Endothelial cell (in vitro differentiated cells): ENCODE data around the gene TMEM217. TPM values are rescaled to one million over a fixed set of nuclear protein-coding genes. Genes with fewer than 3 reads are reported as not detected.
A peak's percentile ranks its signal among the peaks of the same experiment; 100 is the strongest.
"Not testable (repeated sequence)": the region's sequence is repeated elsewhere in the genome, so short reads cannot be mapped to it uniquely, and the experiment has no call there.

Experiments
- DNase-seq: peaks from one replicate; pipeline ENCODE4 v3.0.0; 2021; ENCODE audit warnings: low spot score
- H3K27ac Mint-ChIP-seq: one replicate; pipeline ENCODE4 v1.8.0; 2021; ENCODE audit warnings: mixed read lengths, inconsistent platforms; ENCODE audit not compliant: unreplicated experiment
- H3K27me3 Mint-ChIP-seq: one replicate; pipeline ENCODE4 v1.8.0; 2021; ENCODE audit warnings: mild to moderate bottlenecking, moderate library complexity, mixed read lengths, inconsistent platforms; ENCODE audit not compliant: unreplicated experiment
- H3K36me3 Mint-ChIP-seq: one replicate; pipeline ENCODE4 v1.8.0; 2021; ENCODE audit warnings: mild to moderate bottlenecking, low read depth, mixed read lengths, inconsistent platforms; ENCODE audit not compliant: unreplicated experiment
- H3K4me1 Mint-ChIP-seq: one replicate; pipeline ENCODE4 v1.8.0; 2021; ENCODE audit warnings: mild to moderate bottlenecking, mixed read lengths, inconsistent platforms; ENCODE audit not compliant: unreplicated experiment
- H3K4me3 Mint-ChIP-seq: one replicate; pipeline ENCODE4 v1.8.0; 2021; ENCODE audit warnings: mild to moderate bottlenecking, mixed read lengths, inconsistent platforms; ENCODE audit not compliant: unreplicated experiment
- H3K9me3 Mint-ChIP-seq: one replicate; pipeline ENCODE4 v1.8.0; 2021; ENCODE audit warnings: mixed read lengths, inconsistent platforms; ENCODE audit not compliant: unreplicated experiment
- CTCF ChIP-seq: fragments of 200-600 bp; sonication (generic); IDR thresholded peaks from one replicate; pipeline ENCODE4 v1.5.0; 2021; ENCODE audit warnings: antibody characterized with exemption; ENCODE audit not compliant: unreplicated experiment
- total RNA-seq: library from RNA; stranded (reverse); fragmentation: NEBNext Ultra II Directional; extraction: Animal tissue kit (Norgen Biotek cat#: 25700); gene quantifications from one replicate; pipeline ENCODE4 v1.2.1, GENCODE V29; 2021; ENCODE audit not compliant: unreplicated experiment

Gene TMEM217
- total RNA-seq, 1 donor from 2014 or later, result 5.4 TPM

- Mint-ChIP-seq H3K36me3 (no peaks in the 10 kb centered on the region), H3K4me3 (no peak overlapping the region), H3K4me1 (no peaks in the 10 kb centered on the region), H3K9me3 (no peaks in the 10 kb centered on the region), H3K27ac (no peak overlapping the region), H3K27me3 (no peaks in the 10 kb centered on the region)
- TF ChIP-seq CTCF, result no peak
- DNase-seq, result no peak
Observed at GRCh38 chr6:37190159-37190535, 67.8 kb downstream of the TMEM217 start.

GRCh38 chr6:37188962-37189510 lies 68.9 kb downstream of the TMEM217 start:
- no peak for DNase-seq
- H3K4me3 Mint-ChIP-seq, result no peak overlapping the region
- no peaks in the 10 kb centered on the region for H3K4me1 Mint-ChIP-seq
- no peaks in the 10 kb centered on the region for H3K9me3 Mint-ChIP-seq
- H3K27me3 Mint-ChIP-seq, result no peaks in the 10 kb centered on the region
- no peaks in the 10 kb centered on the region for H3K36me3 Mint-ChIP-seq
- H3K27ac Mint-ChIP-seq, result peak overlapping the region; percentile 23
- no peak for TF ChIP-seq CTCF

- TF ChIP-seq CTCF, result no peak
- Mint-ChIP-seq H3K27me3 (no peaks in the 10 kb centered on the region), H3K4me1 (no peaks in the 10 kb centered on the region), H3K36me3 (no peaks in the 10 kb centered on the region), H3K27ac (no peak overlapping the region), H3K4me3 (no peak overlapping the region), H3K9me3 (no peaks in the 10 kb centered on the region)
- no peak for DNase-seq
Observed at GRCh38 chr6:37187321-37188022, 70.5 kb downstream of the TMEM217 start.

- not testable (repeated sequence) for H3K36me3 Mint-ChIP-seq, DNase-seq, H3K27me3 Mint-ChIP-seq, H3K27ac Mint-ChIP-seq, H3K4me1 Mint-ChIP-seq, H3K9me3 Mint-ChIP-seq, H3K4me3 Mint-ChIP-seq
Observed at GRCh38 chr6:37185949-37186720, 71.8 kb downstream of the TMEM217 start.

GRCh38 chr6:37182736-37183590 lies 75.0 kb downstream of the TMEM217 start:
- no peak for DNase-seq
- TF ChIP-seq CTCF, result no peak
- no peak overlapping the region for H3K4me3 Mint-ChIP-seq
- H3K4me1 Mint-ChIP-seq, result no peaks in the 10 kb centered on the region
- no peak overlapping the region for H3K27ac Mint-ChIP-seq
- no peaks in the 10 kb centered on the region for H3K36me3 Mint-ChIP-seq
- no peaks in the 10 kb centered on the region for H3K9me3 Mint-ChIP-seq
- H3K27me3 Mint-ChIP-seq, result no peaks in the 10 kb centered on the region

GRCh38 chr6:37180610-37181009 lies 77.3 kb downstream of the TMEM217 start:
- not testable (repeated sequence) for H3K27ac Mint-ChIP-seq, H3K27me3 Mint-ChIP-seq, H3K4me1 Mint-ChIP-seq, H3K4me3 Mint-ChIP-seq, H3K36me3 Mint-ChIP-seq, DNase-seq, H3K9me3 Mint-ChIP-seq
